NCI-H1930 (cell line): ENCODE data around the gene SNX30.
"Not testable (repeated sequence)": the region's sequence is repeated elsewhere in the genome, so short reads cannot be mapped to it uniquely, and the experiment has no call there.

Experiments used
- DNase-seq, 2 experiments: peaks; one replicate each; lab custom pipeline; 2025; lab: John Stamatoyannopoulos, UW

SNX30 gene, protein sequence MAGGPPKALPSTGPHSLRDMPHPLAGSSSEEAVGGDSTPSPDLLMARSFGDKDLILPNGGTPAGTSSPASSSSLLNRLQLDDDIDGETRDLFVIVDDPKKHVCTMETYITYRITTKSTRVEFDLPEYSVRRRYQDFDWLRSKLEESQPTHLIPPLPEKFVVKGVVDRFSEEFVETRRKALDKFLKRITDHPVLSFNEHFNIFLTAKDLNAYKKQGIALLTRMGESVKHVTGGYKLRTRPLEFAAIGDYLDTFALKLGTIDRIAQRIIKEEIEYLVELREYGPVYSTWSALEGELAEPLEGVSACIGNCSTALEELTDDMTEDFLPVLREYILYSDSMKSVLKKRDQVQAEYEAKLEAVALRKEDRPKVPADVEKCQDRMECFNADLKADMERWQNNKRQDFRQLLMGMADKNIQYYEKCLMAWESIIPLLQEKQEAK

DNA sequence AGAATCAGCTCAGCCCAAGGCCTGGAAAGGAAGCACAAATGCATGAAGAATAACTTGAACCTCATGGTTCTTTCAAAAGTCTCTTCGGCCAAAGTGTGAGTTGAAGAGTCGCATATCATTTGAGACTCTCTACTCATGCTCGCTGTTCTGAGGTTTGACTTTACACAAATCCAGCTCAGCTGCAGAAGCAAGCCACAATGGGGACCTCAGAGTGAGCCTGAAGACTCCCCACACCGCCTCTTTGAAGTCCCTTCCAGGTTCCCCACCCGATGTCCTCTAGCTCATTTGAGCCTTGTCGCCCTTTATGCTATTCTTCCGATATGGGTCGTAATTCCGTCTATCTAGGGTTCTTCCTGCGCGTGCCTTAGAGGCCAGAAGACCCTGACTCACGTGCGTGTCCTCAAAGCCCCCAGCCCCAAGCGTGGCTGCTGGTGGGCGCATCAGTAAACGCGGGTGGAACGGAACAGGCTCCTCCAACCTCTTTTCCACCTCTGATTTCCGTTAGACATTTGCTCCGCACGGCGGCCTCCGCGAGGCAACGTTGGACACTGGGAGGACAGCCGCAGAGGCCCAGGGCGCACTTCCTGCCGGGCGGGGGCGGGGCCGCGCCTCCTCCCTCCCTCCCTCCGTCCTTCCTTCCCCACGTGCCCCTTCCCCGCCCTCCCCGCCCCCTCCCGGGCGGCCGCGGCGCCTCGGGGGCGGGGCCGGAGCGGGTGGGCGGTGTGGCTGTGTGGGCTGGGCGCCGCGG lies at the start of gene SNX30:
SNX30 (plus strand) TSS at position 745 of the 748 bp plus-strand sequence. CDS start 242 bp downstream, outside the sequence.
- peak; percentile 72 to 82 for DNase-seq

DNA sequence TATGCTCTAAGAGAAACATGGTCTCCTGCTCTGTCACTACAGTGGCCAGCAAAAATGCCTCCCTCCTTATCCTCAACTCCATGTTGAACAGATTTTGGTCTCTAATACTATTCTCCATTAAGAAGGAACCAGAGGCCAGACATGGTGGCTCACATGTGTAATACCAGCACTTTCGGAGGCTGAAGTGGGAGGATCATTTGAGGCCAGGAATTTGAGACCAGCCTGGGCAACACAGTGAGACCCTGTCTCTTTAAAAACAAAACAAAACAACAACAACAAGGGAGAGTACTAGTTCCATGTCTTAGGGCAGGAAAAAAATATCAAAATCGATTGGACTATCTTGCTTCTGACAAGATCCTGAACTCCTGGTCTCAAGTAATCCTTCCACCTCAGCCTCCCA lies 47.3 kb upstream of the SNX30 start:
- DNase-seq = no peak

DNA sequence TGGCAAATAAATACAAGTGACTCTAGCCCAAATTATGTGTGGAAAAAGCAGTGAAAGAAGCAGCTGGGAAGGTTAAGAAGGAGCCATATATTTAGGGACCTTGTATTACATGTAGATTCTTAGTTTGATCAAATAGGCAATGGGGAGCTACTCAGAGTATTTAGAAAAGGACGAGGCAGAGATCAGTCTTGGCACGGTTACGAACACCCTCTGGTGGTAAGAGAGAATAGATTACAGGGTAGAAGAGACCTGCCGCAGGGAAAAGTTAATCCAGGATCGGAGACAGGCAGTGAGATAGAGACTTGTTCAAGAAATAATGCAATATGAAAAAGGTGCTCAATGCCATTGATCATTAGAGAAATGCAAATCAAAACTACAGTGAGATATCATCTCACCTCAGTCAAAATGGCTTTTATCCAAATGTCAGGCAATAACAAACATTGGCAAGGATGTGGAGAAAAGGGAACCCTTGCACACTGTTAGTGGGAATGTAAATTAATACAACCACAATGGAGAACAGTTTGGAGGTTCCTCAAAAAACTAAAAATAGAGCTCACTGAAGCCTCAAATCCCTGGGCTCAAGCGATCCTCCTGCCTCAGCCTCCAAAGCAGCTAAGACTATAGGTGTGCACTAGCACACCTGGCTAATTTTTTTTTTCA lies 44.7 kb upstream of the SNX30 start:
- no peak for DNase-seq

DNA sequence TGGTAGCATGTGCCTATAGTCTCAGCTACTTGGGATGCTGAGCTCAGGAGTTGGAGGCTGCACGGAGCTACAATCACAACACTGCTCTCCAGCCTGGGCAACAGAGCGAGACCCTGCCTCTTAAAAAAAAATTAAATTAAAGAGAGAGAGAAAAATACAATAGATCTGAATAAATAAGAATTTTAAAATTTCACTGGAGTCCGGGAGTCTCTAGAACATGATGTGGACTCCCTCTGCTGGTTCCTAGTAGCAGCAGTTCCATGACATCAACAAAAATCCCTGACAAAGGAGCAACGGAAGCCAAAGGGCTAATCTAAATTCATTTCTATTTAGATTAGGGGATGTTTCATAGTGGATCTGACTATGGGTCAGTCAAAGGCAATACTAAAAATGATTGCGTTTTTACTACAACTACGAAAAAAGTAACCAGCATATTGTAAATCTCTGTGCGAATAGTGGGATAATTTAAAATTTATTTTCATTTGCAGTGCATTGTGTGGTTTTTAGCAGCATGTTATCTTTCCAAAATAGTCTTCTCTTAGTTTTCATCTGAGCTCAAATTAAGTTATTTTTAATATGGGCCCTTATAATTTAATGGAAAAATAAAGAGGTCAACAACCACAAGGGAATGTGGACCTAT lies 39.4 kb upstream of the SNX30 start:
- DNase-seq = no peak

DNA sequence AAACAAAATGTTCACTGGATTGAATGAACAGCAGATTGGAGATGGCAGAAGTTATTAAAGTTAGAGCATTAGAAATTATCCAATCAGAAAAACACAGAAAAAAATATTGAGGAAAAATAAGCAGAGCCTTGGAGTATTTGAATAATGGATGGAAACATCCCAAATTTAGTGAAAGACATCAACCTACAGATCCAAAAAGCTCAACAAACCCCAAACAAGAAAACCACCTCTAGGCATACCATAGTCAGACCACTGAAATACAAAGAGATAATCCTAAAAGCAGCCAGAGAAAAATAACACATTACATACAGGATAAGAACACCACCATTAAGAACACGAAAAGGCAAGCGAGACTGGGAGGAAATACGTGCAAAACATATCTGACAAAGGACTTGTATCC lies 37.9 kb upstream of the SNX30 start:
- DNase-seq = no peak

DNA sequence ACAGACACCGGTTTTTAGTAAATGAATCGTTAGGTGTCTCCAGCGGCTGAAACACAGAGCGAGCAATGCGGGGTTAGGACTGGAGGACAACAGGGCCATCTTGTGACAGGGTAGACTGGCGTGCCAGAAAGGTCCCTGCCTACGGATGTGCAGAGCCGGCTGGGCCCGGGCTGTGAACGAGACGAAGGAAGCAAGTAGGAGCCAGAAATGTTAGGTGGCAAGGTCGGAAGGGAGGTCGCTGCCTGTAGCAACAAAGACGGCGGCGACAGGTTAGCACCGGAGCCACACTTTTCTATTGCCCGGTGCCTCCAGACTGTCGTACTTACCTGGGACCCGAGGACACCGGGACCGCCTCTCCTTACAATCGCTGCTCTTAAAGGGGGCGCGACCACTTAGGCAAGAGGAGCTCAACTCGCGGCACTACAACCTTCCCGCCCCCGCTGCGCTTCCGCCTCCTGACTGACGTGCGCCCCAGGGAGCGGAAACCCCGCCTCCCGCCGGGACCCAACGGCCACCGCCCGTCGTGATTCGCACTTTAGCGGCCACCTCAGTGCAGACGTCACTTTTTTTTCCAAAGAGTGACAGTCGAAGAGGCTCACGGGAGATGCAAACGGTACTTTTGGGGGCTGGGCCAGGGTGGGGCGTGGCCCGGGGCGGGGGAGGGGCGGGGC lies 32.8 kb upstream of the SNX30 start, which contains the start of gene INIP:
INIP (minus strand) TSS at position 457 of the 671 bp plus-strand sequence. CDS start 1,632 bp downstream, outside the sequence.
- DNase-seq = peak; percentile 95

DNA sequence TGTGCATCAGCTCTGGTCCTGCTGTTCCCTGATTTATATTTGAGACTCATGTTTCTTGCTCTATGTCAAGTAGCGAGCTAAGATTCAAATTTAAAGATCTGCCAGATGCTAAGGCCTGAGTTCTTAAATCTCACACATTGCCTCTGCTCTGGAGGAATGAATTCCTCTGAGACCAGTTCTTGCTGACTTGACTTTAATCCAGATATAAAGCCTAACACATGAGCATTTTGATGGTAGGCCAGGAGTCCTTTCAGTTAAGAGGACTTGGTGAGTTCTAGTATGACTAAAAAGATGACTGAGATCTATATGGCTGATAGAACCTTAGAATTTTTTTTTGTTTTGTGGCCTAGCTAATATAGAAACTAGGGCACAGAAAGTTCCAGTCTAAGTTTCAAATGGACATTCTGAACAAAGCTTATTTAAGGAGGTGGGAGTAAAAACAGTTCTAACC lies 31.3 kb upstream of the SNX30 start:
- no peak for DNase-seq

DNA sequence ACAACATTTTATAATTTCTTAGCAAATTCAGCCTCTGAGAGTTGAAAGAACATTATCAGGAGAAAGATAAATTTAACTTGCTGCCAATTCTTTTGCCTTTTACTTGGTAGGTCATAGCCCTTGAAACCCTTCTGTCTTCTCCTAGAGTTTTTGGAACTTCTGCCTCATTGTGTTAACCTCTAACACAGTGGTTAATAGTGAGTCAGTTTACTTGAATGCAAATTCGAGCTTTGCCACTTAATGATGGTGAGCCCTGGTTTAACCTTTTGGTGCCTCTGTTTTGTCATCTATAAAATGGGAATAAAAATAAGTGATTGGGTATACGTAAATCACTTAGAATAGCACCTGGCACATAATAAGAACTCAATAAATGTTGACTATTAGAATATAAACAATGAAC lies 30.9 kb upstream of the SNX30 start:
- no peak for DNase-seq

DNA sequence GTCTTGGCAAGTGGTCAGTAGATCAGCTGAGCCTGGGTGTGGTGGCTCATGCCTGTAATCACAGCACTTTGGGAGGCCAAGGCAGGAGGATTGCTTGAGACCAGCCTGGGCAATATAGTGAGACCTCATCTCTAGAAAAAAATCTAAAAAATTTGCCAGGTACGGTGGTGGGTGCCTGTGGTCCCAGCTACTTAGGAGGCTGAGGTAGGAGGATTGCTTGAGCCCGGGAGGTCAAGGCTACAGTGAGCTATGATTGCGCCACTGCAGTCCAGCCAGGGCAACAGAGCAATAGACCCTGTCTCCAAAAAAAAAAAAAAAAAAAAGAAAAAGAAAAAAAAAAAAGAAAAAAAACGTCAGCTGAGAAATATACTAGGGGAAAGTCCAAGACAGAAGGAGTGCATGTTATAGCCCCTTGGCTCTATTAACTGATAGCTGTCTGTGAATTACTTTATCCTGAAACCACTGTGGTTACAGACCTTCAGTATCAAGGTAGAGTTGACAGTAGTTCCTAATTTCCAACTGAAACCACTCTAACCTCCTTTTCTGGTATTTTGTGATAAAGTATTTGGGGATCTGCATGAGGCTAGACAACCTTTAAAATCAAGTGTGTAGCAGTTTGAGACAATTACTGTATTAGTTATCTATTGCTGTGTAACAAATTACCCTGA lies 30.3 kb upstream of the SNX30 start:
- DNase-seq = no peak

DNA sequence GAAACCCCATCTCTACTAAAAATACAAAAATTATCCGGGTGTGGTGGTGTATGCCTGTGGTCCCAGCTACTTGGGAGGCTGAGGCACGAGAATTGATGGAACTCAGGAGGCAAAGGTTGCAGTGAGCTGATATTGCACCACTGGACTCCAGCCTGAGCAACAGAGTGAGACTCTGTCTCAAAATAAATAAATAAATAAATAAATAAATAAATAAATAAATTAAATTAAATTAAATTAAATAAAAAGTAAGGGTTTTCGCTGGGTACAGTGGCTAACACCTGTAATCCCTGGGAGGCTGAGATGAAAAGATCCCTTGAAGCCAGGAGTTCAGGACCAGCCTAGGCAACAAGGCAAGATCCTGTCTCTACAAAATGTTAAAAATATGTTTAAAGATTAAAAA lies 27.8 kb upstream of the SNX30 start:
- not testable (repeated sequence) for DNase-seq

DNA sequence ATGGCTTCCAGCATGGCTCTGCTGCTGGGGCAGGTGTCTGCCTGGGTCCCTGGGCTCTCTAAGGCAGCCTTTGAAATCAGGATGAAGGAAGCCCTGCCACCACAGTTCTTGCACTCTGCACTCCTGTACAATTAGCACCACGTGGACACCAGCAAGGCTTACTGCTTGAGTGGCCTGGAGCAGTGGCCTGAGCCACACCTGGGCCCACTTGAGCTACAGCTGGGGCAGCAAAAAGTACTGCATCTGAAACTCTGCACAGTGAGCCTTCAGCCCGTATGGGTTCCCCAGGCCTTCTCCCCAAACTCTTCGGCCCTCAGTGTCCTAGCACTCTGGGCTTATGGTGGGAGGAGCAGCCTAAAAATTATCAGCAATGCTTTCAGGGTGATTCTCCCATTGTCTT lies 24.6 kb upstream of the SNX30 start:
- DNase-seq = no peak

DNA sequence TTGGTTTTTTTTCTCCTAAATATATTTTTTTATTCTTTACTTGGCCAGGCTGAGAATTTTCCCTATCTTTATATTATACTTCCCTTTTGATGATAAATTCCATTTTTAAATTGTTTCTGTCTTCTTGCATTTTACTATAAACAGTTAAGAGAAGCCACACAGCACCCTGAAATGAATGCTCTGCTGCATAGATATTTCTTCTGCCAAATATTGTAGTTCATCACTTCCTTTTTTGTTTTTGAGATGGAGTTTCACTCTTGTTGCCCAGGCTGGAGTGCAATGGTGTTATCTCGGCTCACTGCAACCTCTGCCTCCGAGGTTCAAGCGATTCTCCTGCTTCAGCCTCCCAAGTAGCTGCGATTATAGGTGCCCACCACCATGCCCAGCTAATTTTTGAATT lies 24.1 kb upstream of the SNX30 start:
- DNase-seq = no peak

DNA sequence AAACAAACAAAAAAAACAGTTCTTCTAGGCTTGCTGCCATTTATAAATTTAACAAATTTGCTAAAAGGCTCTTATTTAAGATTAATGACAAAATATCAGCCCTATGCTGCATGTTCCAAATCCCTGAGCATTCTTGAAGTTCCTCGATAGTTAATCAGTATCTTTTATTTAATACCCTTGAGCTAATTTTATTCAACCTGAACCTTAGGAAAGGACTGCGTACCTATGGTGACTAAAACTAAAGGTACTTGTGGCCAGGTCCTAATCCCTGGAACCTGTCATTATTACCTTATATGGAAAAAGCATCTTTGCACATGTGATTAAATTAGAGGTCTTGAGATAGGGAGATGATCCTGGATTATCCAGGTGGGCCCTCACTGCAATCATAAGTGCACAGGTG lies 22.2 kb upstream of the SNX30 start:
- no peak for DNase-seq

DNA sequence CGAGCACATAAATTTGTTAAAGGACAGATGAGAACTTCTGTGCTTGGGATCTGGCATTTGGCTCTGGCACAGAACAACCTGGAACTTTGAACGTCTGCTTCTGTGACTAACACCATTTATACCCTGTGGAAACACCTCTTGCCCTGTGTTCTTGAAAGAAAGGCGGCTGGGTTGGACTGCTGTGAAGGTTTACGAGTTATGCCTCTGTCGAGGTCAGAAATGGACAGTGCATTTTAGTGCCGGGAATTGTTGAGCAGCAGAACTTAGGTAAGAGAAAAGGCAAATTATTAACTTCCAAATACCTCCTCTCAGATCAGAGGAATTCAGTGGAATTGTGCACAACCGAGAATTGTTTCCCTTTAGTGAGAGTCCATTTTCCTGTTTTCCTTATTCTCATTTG lies 18.6 kb upstream of the SNX30 start:
- DNase-seq = no peak

DNA sequence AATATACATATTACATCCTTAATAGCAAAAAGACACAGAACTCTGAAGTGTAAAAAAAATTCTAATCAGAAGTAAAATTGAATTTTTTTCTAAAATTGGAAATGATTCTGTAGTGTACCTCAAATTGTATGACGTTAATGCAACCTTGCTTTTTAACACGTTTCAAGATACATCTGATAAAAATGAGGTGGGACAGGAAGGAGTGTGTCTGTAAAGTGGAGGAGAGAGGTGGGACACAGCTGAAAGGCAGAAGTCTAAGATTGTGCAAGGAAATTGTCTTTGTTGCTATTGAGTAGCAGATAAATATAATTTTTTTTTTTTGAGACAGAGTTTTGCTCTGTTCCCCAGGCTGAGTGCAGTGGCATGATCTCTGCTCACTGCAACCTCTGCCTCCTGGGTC lies 15.7 kb upstream of the SNX30 start:
- DNase-seq = no peak

DNA sequence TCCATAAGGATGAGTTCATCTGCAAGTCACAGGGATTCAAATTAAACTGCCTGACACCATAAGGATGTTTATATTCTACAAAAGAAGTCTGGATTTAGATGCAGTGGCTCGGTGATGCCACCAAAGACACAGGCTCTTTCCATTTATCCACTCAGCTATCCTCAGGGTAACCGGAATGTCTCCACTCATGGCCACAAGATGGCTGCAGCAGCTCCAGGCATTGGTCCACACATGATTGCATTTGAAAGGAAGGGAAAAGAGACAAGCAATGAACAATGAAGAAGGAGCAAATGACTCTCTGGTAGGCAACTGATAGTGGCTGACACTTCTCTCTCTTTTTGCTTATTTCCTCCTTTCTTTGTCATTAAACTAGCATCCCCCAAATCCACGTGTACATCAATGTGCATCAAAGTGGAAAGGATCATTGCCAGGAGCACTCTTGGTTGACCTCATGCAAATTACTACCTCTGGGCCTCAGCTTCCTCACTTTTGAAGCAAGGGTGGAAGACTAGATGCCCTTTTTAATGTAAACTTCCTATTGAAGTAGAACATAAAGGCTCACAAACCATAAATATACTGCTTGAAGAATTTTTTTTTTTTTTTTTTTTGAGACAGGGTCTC lies 7.2 kb upstream of the SNX30 start:
- DNase-seq = no peak

DNA sequence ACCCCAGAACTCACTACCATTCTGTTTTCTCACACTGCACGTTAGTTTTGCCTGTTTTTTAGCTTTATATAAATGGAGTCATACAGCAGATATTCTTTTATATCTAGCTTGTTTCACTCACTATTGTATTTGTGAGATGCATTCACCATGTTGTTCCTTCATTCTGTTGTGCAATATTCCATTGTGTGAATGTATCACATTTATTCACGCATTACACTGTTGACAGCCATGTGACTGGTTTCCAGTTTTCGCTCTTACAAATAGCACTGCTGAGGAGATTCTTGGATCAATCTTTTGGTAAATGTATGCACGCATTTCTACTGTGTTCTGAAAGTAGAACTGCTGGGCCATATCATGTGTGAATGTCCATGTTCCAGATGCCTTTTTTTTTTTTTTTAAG lies 6.4 kb upstream of the SNX30 start:
- no peak for DNase-seq

DNA sequence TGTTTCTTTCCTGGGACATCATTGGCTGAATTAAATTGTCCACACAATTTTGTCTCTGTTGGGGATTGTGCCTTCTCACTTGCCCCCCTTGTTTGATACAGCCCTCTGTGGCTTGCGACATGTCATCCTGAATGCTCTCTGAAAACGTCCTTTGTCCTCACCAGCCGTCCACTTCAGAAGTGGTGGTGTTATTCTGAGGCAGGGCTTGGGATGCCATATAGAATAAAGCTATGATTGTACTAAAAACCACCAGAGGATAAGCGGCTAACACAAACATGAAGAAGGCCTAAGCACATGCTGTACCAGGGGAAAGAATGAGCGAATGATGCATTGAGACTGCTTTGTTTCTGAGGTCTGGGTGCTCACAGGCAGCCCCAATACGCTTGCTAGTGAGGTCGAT lies 3.5 kb upstream of the SNX30 start:
- no peak for DNase-seq

DNA sequence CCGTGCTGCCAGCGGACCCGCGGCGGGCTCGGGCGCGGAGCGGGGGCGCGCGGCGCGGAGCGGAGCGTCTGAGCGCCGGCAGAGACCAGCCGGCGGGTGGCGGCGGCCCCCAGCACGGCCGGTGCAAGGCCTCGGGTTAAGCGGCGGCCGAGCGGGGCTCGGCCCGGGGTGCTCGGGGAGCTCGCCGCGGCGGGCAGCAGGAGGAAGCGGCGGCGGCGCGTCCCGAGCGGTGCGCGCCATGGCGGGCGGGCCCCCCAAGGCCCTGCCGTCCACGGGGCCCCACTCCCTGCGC lies 150 bp downstream of the SNX30 start:
- DNase-seq = no peak

DNA sequence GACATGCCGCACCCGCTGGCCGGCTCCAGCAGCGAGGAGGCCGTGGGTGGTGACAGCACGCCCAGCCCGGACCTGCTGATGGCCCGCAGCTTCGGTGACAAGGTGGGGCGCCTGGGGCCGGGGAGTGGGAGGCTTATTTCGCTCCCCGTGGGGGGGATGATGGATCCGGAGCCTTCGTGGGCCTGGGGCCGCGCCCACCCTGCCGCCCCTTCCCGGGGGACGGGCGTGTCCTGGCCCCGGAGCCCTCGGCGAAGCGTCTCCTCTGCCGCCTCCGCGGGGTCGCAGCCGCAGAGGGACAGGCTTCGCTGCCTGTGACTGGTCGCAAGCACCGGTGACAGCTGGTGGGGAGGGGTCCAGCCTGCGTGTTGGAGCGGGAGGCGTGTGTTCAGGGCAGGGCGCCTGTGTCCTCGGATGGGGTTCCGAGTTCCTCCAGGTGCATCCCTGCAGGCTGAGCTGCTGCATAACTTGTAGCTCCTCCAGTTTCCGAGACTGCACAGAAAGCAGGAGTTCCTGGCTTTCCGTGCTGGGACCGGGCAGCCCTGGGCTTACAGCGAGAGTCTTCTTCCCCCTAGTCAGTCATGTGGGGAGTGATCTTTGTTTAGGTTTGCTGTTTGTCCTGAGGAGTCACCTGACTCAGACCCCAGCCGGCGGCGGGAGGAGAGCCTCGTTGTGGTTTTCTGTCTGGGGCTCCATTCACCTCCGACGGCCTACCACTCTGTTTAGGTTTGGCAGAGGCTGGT lies 666 bp downstream of the SNX30 start:
- DNase-seq = peak in 1 of 2 experiments; percentile 5
